ENCODE results near the gene DOCK10.

Gene DOCK10

DNA sequence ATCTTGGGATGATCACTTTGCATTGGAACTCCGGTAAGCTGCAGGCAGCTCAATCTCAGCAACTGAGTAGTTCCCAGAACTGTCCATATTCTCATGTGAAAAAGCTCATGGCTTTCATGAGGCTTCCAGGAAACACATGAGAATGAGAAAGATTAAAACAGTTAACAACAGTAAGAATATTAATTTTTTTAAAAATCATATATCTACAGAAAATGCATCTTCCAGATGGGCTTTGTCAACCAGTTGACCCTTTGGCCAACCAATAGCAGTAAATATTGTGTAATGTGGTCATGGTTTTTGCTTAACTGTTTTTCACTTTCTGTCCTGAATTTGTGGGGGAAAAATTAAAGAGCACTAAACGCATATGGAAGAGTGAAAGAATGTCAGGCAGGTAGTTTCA lies 194.9 kb downstream of the DOCK10 start:
- TF ChIP-seq ZNF335 (tag by site-specific recombination; conservative IDR thresholded peaks at IDR 0.05) (no peak), ZFP3 (tag by site-specific recombination; IDR thresholded peaks at IDR 0.05; ENCODE audit: low read depth) (no peak), HOXD13 (CRISPR knock-in tag; IDR thresholded peaks at IDR 0.05; ENCODE audit: borderline replicate concordance) (no peak), ZEB2 (tag by site-specific recombination; IDR thresholded peaks at IDR 0.05) (no peak), FEZF1 (tag by site-specific recombination; IDR thresholded peaks at IDR 0.05) (no peak), HOXA7 (CRISPR knock-in tag; IDR thresholded peaks at IDR 0.05; ENCODE audit: borderline replicate concordance) (no peak), ZNF112 (tag by site-specific recombination; IDR thresholded peaks at IDR 0.05) (no peak), SCRT1 (tag by site-specific recombination; IDR thresholded peaks at IDR 0.05; ENCODE audit: borderline replicate concordance) (no peak), ZNF529 (tag by site-specific recombination; IDR thresholded peaks at IDR 0.05; ENCODE audit: insufficient replicate concordance) (no peak), ZNF501 (tag by site-specific recombination; IDR thresholded peaks at IDR 0.05) (no peak), ZNF2 (tag by site-specific recombination; IDR thresholded peaks at IDR 0.05) (no peak), ZBTB20 (tag by site-specific recombination; IDR thresholded peaks at IDR 0.05) (no peak)
- TF ChIP-seq, protein P1, sequence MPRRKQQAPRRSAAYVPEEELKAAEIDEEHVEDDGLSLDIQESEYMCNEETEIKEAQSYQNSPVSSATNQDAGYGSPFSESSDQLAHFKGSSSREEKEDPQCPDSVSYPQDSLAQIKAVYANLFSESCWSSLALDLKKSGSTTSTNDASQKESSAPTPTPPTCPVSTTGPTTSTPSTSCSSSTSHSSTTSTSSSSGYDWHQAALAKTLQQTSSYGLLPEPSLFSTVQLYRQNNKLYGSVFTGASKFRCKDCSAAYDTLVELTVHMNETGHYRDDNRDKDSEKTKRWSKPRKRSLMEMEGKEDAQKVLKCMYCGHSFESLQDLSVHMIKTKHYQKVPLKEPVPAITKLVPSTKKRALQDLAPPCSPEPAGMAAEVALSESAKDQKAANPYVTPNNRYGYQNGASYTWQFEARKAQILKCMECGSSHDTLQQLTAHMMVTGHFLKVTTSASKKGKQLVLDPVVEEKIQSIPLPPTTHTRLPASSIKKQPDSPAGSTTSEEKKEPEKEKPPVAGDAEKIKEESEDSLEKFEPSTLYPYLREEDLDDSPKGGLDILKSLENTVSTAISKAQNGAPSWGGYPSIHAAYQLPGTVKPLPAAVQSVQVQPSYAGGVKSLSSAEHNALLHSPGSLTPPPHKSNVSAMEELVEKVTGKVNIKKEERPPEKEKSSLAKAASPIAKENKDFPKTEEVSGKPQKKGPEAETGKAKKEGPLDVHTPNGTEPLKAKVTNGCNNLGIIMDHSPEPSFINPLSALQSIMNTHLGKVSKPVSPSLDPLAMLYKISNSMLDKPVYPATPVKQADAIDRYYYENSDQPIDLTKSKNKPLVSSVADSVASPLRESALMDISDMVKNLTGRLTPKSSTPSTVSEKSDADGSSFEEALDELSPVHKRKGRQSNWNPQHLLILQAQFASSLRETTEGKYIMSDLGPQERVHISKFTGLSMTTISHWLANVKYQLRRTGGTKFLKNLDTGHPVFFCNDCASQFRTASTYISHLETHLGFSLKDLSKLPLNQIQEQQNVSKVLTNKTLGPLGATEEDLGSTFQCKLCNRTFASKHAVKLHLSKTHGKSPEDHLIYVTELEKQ (tag by site-specific recombination; IDR thresholded peaks at IDR 0.05; ENCODE audit: borderline replicate concordance) = no peak
- TF ChIP-seq, protein P2, sequence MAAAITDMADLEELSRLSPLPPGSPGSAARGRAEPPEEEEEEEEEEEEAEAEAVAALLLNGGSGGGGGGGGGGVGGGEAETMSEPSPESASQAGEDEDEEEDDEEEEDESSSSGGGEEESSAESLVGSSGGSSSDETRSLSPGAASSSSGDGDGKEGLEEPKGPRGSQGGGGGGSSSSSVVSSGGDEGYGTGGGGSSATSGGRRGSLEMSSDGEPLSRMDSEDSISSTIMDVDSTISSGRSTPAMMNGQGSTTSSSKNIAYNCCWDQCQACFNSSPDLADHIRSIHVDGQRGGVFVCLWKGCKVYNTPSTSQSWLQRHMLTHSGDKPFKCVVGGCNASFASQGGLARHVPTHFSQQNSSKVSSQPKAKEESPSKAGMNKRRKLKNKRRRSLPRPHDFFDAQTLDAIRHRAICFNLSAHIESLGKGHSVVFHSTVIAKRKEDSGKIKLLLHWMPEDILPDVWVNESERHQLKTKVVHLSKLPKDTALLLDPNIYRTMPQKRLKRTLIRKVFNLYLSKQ (tag by site-specific recombination; IDR thresholded peaks at IDR 0.05; ENCODE audit: borderline replicate concordance) = no peak

DNA sequence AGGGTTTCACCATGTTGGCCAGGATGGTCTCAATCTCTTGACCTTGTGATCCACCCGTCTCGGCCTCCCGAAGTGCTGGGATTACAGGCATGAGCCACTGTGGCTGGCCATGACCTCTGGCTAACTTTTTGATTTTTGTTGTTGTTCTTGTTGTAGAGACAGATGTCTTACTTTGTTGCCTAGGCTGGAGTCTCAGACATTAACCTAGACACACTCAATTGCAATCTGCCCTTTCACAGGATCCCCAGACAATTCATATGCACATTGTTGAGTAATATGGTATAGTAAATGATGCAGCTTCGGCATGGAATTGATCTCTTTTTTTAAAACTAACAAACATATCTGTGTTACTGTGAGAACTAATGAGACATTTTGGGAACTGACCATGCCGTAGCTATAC lies 195.6 kb downstream of the DOCK10 start:
- Histone ChIP-seq H3K4me1 (ENCODE audit: control insufficient read depth, insufficient read depth, low read length) (peaks cover 5% of the 10 kb centered on the region; the same call in 1 of the 2 replicates), H3K36me3 (ENCODE audit: control insufficient read depth in 2 of 2, insufficient read depth in 1 of 2, low read length in 2 of 2) (no peaks in the 10 kb centered on the region), H3K9me3 (ENCODE audit: control insufficient read depth, insufficient read depth, low read depth, low read length) (no peaks in the 10 kb centered on the region), H3K27ac (ENCODE audit: extremely low read depth, low read depth, low read length) (no peak overlapping the region), H3K4me3 (ENCODE audit: low read depth, low read length) (no peak overlapping the region)
- POLR2A ChIA-PET = no interaction called here
- CTCF ChIA-PET = interaction anchor here (0.6 kb wide), 1 partner anchor 102 kb away, joined by 3 read pairs; no protein-coding TSS in a partner anchor
- TF ChIP-seq GLIS1 (tag by site-specific recombination; IDR thresholded peaks at IDR 0.05) (no peak), ZBTB48 (tag by site-specific recombination; IDR thresholded peaks at IDR 0.05) (no peak), ZSCAN16 (tag by site-specific recombination; IDR thresholded peaks at IDR 0.05) (no peak), ZNF843 (tag by site-specific recombination; IDR thresholded peaks at IDR 0.05) (no peak), ZFHX2 (tag by site-specific recombination; conservative IDR thresholded peaks at IDR 0.05) (no peak), ZNF544 (tag by site-specific recombination; IDR thresholded peaks at IDR 0.05) (no peak)
- TF ChIP-seq, protein P3, sequence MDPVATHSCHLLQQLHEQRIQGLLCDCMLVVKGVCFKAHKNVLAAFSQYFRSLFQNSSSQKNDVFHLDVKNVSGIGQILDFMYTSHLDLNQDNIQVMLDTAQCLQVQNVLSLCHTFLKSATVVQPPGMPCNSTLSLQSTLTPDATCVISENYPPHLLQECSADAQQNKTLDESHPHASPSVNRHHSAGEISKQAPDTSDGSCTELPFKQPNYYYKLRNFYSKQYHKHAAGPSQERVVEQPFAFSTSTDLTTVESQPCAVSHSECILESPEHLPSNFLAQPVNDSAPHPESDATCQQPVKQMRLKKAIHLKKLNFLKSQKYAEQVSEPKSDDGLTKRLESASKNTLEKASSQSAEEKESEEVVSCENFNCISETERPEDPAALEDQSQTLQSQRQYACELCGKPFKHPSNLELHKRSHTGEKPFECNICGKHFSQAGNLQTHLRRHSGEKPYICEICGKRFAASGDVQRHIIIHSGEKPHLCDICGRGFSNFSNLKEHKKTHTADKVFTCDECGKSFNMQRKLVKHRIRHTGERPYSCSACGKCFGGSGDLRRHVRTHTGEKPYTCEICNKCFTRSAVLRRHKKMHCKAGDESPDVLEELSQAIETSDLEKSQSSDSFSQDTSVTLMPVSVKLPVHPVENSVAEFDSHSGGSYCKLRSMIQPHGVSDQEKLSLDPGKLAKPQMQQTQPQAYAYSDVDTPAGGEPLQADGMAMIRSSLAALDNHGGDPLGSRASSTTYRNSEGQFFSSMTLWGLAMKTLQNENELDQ (tag by site-specific recombination; IDR thresholded peaks at IDR 0.05; ENCODE audit: low read depth) = no peak

More for the DNA sequence above, 194.9 kb downstream of the DOCK10 start:
- CTCF ChIA-PET = no interaction called here
- H3K4me1 ChIP-seq (ENCODE audit: control insufficient read depth, insufficient read depth, low read length) = peaks cover 5% of the 10 kb centered on the region; the same call in 1 of the 2 replicates
- POLR2A ChIA-PET = no interaction called here
- H3K9me3 ChIP-seq (ENCODE audit: control insufficient read depth, insufficient read depth, low read depth, low read length) = no peaks in the 10 kb centered on the region
- H3K27ac ChIP-seq (ENCODE audit: extremely low read depth, low read depth, low read length) = no peak overlapping the region
- no peak overlapping the region for H3K4me3 ChIP-seq (ENCODE audit: low read depth, low read length)
- no peaks in the 10 kb centered on the region for H3K36me3 ChIP-seq (ENCODE audit: control insufficient read depth in 2 of 2, insufficient read depth in 1 of 2, low read length in 2 of 2)
